ENCODE results near the gene AKNA.
"Not testable (repeated sequence)": the region's sequence is repeated elsewhere in the genome, so short reads cannot be mapped to it uniquely, and the experiment has no call there.

The AKNA gene

GRCh38 chr9:114341152-114341830 is 46.5 kb downstream of the AKNA start:
- DNase-seq (ENCODE audit: low spot score), result no peak

GRCh38 chr9:114339130-114339908 is 48.5 kb downstream of the AKNA start:
- DNase-seq (ENCODE audit: low spot score), result peak; percentile 57

DNA sequence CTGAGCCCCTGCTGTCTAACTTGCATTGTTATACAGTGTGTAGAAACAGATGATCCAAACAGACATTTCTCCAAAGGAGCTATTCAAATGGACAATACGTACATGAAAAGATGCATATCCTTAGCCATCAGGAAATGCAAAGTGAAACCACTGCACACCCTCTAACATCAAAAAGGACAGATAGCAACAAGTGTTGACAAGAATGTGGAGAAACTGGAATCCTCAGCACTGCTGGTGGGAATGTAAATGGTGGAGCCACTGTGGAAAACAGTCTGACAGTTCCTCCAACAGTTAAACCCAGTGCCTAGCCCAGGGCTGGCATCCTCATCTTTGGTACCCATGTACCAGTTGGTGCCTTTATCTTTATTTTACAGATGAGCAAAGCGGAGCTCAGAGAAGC is 49.6 kb downstream of the AKNA start:
- no peak for DNase-seq (ENCODE audit: low spot score)

GRCh38 chr9:114336699-114337395 is 50.9 kb downstream of the AKNA start:
- no peak for DNase-seq (ENCODE audit: low spot score)

GRCh38 chr9:114336157-114336556 is 51.6 kb downstream of the AKNA start:
- DNase-seq (ENCODE audit: low spot score), result no peak

DNA sequence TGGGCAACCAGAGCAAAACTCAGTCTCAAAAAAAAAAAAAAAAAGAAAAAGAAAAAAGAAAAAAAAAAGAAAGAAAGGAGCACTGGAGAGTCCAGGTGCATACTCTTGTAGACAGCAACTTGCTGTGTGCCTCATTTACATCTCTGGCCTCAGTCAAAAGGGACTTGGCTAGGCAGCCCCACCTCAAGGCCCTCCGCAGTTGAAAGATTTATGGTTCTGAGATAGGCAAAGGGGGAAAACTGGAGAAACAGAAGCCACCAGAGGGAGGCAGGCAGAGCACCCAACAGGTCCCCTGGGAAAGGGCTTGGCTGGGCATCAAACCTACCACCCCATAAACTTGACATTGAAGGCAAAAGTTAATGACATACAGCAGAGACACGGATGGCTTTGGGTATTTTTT is 52.0 kb downstream of the AKNA start:
- no peak for DNase-seq (ENCODE audit: low spot score)

DNA sequence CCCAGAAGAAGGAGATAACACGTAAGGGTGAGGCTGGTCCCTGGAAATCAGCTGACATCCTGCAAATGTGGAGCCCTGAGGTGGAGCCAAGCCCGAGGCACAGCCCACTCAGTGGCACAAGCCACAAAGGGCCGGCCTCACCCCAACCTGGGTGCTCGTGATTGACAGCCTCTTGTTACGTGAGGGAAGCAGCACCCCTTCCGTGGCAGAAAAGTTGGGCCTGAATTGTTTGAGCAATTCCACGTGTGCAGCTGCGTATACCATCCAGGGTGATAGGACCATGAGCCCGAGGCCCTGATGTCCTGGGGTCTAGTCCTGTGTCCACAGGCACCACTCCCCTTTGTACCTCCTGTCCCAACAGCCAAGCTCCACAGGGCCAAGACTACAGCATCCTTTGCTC is 53.3 kb downstream of the AKNA start:
- DNase-seq (ENCODE audit: low spot score), result no peak

DNA sequence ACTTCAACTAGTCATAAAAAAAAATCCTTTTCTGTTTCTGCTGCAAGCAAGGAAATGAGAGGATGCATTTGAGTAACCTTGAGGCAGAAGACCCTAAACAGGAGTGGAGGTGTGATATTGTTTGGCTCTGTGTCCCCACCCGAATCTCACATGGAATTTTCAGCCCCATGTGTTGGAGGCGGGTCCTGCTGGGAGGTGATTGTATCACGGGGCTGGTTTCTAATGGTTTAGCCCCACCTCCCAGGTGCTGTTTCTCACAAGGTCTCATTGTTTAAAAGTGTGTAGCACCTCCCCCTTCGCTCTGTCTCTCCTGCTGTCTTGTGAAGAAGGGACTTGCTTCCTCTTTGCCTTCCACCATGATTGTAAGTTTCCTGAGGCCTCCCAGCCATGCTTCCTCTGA is 54.1 kb downstream of the AKNA start:
- not testable (repeated sequence) for DNase-seq (ENCODE audit: low spot score)

DNA sequence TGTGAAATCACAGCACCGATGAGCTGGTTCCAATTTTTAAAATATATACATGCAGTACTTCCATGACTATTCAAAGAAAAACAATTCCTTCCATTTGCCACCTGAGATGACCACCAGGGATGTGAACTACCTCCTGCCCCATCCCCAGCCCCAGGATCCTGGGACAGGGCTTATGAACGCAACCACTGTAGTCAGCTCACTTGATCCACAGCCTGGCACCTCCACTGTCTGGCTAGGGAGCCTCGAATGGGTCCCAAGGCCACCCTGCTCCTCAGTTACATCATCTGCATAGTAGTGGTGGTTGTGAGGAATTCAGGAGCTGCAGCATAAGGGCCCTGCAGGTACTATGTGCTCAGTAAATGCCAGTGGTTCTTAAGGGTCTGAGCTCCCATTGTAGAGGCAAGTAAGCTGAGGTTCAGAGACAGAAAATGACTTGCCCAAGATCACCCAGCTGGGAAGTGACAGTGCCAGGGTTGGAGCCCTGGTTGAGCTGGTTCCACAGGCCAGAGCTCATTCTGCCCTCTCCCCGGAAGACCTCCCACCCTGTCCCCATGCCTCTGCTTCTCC is 55.2 kb downstream of the AKNA start:
- DNase-seq (ENCODE audit: low spot score), result not testable (repeated sequence)

DNA sequence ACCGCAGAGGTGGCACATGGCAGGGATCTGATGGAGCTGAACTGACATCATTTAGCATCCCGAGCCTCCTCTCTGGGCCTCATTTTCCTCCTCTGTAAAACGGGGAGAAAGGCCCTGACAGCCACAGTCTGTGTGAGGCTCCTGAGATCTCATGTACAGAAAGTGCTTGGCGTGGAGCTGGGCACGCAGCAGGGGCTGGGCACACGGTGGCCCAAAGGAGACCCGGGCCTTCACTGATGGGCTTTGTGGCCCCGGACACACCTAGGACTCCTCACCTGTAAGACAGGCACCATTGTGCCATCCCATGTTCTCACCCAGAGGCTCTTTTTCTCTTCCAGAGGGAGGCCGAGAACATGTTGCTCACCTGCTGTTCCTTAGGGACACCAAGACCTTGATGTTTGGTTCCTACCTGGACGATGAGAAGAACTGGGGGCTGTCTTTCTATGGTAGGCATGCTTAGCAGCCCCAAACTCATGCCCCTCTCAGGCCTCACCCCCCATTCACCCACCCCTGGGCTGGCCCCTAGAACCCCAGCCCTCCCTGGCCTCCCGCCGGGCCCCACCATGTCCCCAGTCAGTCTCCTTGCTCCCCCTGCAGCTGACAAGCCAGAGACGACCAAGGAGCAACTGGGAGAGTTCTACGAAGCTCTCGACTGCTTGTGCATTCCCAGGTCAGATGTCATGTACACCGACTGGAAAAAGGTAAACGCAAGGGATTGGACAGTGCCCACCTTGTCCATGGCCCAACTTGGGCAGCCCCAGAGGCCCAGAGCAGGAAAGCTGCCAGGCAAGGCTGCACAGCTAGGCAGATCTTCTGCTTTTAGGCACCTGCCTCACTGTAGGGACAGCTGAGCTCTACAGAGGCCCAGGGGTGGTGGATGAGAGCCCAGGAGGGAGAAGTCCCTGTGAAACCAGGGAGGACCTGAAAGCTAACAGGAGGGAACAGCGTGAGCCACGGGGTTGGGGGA is 56.3 kb downstream of the AKNA start:
- not testable (repeated sequence) for DNase-seq (ENCODE audit: low spot score)

- no peak for DNase-seq (ENCODE audit: low spot score)
These were observed 57.1 kb downstream of the AKNA start for GRCh38 chr9:114330636-114331035.

- not testable (repeated sequence) for DNase-seq (ENCODE audit: low spot score)
These were observed 58.2 kb downstream of the AKNA start, which contains the start of gene ORM2 for GRCh38 chr9:114329625-114330022. TSS of gene ORM2 (plus strand) at chr9:114329869. CDS start at chr9:114329905, 36 bp downstream.

GRCh38 chr9:114328937-114329624 is 58.7 kb downstream of the AKNA start:
- DNase-seq (ENCODE audit: low spot score), result not testable (repeated sequence)

- DNase-seq (ENCODE audit: low spot score), result not testable (repeated sequence)
These were observed 59.4 kb downstream of the AKNA start for GRCh38 chr9:114328357-114328820.

- no peak for DNase-seq (ENCODE audit: low spot score)
These were observed 60.0 kb downstream of the AKNA start for GRCh38 chr9:114327749-114328148.

DNA sequence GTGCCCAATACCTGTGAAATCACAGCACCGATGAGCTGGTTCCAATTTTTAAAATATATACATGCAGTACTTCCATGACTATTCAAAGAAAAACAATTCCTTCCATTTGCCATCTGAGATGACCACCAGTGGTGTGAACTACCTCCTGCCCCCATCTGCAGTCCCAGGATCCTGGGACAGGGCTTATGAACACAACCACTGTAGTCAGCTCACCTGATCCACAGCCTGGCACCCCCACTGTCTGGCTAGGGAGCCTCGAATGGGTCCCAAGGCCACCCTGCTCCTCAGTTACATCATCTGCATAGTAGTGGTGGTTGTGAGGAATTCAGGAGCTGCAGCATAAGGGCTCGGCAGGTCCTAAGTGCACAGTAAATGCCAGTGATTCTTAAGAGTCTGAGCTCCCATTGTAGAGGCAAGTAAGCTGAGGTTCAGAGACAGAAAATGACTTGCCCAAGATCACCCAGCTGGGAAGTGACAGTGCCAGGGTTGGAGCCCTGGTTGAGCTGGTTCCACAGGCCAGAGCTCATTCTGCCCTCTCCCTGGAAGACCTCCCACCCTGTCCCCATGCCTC is 62.0 kb downstream of the AKNA start:
- not testable (repeated sequence) for DNase-seq (ENCODE audit: low spot score)

DNA sequence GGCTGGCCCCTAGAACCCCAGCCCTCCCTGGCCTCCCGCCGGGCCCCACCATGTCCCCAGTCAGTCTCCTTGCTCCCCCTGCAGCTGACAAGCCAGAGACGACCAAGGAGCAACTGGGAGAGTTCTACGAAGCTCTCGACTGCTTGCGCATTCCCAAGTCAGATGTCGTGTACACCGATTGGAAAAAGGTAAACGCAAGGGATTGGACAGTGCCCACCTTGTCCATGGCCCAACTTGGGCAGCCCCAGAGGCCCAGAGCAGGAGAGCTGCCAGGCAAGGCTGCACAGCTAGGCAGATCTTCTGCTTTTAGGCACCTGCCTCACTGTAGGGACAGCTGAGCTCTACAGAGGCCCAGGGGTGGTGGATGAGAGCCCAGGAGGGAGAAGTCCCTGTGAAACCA is 62.8 kb downstream of the AKNA start:
- not testable (repeated sequence) for DNase-seq (ENCODE audit: low spot score)

DNA sequence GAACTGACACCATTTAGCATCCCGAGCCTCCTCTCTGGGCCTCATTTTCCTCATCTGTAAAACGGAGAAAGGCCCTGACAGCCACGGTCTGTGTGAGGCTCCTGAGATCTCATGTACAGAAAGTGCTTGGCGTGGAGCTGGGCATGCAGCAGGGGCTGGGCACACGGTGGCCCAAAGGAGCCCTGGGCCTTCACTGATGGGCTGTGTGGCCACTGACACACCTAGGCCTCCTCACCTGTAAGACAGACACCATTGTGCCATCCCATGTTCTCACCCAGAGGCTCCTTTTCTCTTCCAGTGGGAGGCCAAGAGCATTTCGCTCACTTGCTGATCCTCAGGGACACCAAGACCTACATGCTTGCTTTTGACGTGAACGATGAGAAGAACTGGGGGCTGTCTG is 63.3 kb downstream of the AKNA start:
- DNase-seq (ENCODE audit: low spot score), result no peak

DNA sequence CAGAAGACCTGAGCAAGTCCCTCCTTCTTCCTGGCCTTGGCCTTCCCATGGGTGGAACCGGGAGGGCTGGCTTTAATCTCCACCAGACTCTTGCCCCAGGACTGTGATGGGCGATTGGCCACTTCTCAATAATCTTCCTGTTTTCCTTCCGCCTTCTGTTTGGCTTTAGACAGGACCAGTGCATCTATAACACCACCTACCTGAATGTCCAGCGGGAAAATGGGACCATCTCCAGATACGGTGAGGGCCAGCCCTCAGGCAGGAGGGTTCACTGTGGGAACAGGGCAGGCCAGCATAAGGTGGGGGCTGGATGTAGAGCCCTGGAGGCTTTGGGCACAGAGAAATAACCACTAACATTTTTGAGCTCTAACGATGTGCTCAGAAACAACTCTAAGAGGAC is 63.9 kb downstream of the AKNA start:
- not testable (repeated sequence) for DNase-seq (ENCODE audit: low spot score)

All from kidney tubule cell (primary cell).